Measurements from ENCODE around the gene DNAJB2. TPM values are rescaled to one million over a fixed set of nuclear protein-coding genes. Genes with fewer than 3 reads are reported as not detected.
A peak's percentile ranks its signal among the peaks of the same experiment; 100 is the strongest.

Gene DNAJB2
- total RNA-seq, 4 donors from 2014 or later: 58.6 to 76.5 (median 71.8) TPM

DNA sequence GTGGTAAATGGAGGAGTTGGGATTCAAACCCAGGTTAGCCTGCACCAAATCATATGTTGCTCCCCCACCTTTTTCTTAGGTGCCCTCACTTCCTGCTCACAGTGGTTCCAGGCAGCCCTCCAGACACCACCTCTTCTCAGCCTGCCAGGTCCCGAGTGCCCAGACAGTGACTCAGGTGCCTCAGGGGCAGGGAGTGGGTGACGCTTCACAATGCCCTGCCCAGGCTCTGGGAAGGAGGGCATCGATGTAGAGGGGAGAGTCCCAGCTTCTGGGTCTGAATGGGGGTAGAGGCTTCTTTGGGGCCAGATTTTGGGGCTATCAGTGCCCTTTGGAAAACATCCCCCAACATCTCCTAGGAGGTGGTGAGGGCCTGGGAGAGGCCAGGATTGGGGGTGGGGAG lies 5.2 kb upstream of the DNAJB2 start:
- intact Hi-C loops (cut with DNase I; ENCODE audit: low total_unique reads): loop anchor here (1.0 to 10.0 kb wide), 2 partner anchors 21 to 989 kb away; partner anchors contain the start of genes TUBA4A and TUBA4B
- H3K9me3 ChIP-seq: no peaks in the 10 kb centered on the region
- H3K4me3 ChIP-seq: no peak overlapping the region
- DNase-seq (peak in 1 of 2 donors; percentile 52), ATAC-seq (no peak)
- in situ Hi-C loops (cut with MboI; ENCODE audit: low sequenced_read_pairs in 4 of 4): loop anchor here in 1 of 4 donors (10.0 kb wide), 1 partner anchor 119 kb away; no protein-coding TSS in a partner anchor
- H3K27me3 ChIP-seq: no peaks in the 10 kb centered on the region
- peaks cover 25 to 27% of the 10 kb centered on the region in 2 donors for H3K4me1 ChIP-seq
- peak overlapping the region; percentile 71 to 93 (median 82) for H3K27ac ChIP-seq
- peak in 1 of 2 donors; percentile 54 for TF ChIP-seq POLR2A (IDR thresholded peaks at IDR 0.05)
- TF ChIP-seq, protein P1, sequence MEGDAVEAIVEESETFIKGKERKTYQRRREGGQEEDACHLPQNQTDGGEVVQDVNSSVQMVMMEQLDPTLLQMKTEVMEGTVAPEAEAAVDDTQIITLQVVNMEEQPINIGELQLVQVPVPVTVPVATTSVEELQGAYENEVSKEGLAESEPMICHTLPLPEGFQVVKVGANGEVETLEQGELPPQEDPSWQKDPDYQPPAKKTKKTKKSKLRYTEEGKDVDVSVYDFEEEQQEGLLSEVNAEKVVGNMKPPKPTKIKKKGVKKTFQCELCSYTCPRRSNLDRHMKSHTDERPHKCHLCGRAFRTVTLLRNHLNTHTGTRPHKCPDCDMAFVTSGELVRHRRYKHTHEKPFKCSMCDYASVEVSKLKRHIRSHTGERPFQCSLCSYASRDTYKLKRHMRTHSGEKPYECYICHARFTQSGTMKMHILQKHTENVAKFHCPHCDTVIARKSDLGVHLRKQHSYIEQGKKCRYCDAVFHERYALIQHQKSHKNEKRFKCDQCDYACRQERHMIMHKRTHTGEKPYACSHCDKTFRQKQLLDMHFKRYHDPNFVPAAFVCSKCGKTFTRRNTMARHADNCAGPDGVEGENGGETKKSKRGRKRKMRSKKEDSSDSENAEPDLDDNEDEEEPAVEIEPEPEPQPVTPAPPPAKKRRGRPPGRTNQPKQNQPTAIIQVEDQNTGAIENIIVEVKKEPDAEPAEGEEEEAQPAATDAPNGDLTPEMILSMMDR (IDR thresholded peaks at IDR 0.05 in 4 of 5, conservative IDR thresholded peaks at IDR 0.05 in 1 of 5): no peak
- no peaks in the 10 kb centered on the region for H3K36me3 ChIP-seq

DNA sequence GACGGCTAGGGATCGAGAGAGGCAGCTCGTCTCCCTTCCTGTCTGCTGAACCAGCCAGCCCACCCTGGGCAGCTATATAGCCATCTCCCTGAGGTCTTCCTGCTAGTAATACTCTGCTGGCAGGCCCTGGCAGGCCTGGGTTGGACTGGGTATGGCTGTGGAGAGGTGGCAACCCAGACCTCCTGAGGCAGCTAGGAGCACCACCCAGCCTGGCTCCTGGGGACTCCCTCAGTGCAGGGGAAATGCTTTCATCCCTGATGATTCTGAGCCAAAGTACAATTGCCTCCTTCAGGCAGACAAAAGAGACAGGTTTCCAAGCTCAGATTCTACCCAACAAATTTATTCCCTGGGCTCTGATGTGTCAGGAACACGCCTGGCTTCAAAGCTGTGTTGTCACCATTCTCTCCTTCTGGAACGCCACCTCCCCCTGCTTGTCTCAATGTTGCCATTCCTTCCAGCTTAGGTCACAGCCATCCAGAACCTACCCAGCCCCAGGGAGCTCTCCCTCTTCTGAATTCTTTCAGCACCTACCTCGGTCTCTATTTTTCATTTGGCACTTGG lies 4.7 kb upstream of the DNAJB2 start:
- H3K27me3 ChIP-seq: no peaks in the 10 kb centered on the region
- no peak overlapping the region for H3K4me3 ChIP-seq
- peak overlapping the region; percentile 71 to 93 (median 82) for H3K27ac ChIP-seq
- no peaks in the 10 kb centered on the region for H3K36me3 ChIP-seq
- TF ChIP-seq, protein P1 (IDR thresholded peaks at IDR 0.05 in 4 of 5, conservative IDR thresholded peaks at IDR 0.05 in 1 of 5): no peak
- no peak for TF ChIP-seq POLR2A (IDR thresholded peaks at IDR 0.05)
- intact Hi-C loops (cut with DNase I; ENCODE audit: low total_unique reads) (loop anchor here (1.0 to 10.0 kb wide), 2 partner anchors 21 to 990 kb away; partner anchors contain the start of genes TUBA4A and TUBA4B), in situ Hi-C loops (cut with MboI; ENCODE audit: low sequenced_read_pairs in 4 of 4) (loop anchor here in 1 of 4 donors (10.0 kb wide), 1 partner anchor 120 kb away; no protein-coding TSS in a partner anchor)
- peaks cover 25 to 27% of the 10 kb centered on the region in 2 donors for H3K4me1 ChIP-seq
- peak; percentile 42 to 68 for DNase-seq
- H3K9me3 ChIP-seq: no peaks in the 10 kb centered on the region
- peak; percentile 54 to 57 for ATAC-seq

DNA sequence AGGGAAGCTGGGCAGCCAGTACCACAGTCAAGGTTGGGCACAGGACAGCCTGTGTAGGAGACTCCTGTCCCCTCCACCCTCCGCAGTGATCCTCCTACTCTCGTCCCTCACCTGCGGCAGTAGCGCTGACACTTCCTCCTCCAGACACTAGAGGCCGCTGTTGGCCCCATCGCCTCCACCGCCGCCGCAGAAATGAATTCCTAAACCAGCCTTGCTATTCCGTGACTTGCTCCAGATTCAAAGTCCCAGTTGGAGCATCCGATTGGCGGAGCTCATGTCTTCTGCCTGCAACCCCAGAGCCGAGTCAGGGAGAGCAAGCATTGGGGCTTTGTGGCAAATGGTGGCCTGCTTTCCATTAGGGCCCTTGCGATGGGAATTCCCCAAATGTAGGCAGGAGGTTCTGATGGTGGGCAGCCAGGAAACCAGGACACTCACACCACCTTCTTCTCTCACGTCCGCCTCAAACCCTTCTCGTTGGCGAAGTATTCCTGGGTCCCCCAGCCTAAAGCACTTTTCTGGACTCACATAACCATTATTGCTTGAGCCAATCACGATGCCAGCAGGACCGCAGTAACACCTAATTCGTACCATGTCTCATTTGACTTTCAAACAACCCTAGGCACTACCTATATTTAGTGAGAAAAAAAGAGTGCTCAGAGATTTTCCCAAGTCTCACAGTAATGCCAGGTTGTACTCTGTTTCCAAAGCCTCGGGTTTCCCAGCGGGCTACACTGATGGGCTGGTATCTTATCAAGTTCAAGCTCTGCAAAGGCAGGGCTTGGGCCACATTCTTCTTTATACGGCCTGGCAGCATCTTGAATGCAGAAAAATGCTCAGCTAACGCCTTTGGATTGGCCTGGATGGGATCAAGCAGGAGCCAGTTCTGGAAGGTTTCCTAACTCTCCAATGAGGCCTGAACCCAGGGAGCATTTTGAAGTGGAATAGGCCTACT lies 1.2 kb upstream of the DNAJB2 start:
- peaks cover 0 to 23% of the 10 kb centered on the region in 2 donors for H3K36me3 ChIP-seq
- DNase-seq: peak; percentile 65 to 79
- H3K9me3 ChIP-seq: no peaks in the 10 kb centered on the region
- H3K4me3 ChIP-seq: peak overlapping the region; percentile 20 to 87 (median 24)
- in situ Hi-C loops (cut with MboI; ENCODE audit: low sequenced_read_pairs in 4 of 4) (loop anchor here in 2 of 4 donors (10.0 to 25.0 kb wide), 3 partner anchors 116 to 259 kb away; partner anchors contain the start of genes CHPF (in 1 of the 2), NHEJ1 (in 1 of the 2), SLC23A3 (in 1 of the 2) and TMEM198 (in 1 of the 2)), intact Hi-C loops (cut with DNase I; ENCODE audit: low total_unique reads) (loop anchor here (1.0 to 10.0 kb wide), 4 partner anchors 16 to 993 kb away; partner anchors contain the start of gene DNPEP)
- H3K27me3 ChIP-seq: no peaks in the 10 kb centered on the region
- H3K4me1 ChIP-seq: peaks cover 32 to 35% of the 10 kb centered on the region in 2 donors
- ATAC-seq: peak; percentile 35 to 50
- TF ChIP-seq, protein P1 (IDR thresholded peaks at IDR 0.05 in 4 of 5, conservative IDR thresholded peaks at IDR 0.05 in 1 of 5): peak; percentile 92 to 99 (median 98)
- no peak for TF ChIP-seq POLR2A (IDR thresholded peaks at IDR 0.05)
- peak overlapping the region; percentile 92 to 98 (median 96) for H3K27ac ChIP-seq

DNA sequence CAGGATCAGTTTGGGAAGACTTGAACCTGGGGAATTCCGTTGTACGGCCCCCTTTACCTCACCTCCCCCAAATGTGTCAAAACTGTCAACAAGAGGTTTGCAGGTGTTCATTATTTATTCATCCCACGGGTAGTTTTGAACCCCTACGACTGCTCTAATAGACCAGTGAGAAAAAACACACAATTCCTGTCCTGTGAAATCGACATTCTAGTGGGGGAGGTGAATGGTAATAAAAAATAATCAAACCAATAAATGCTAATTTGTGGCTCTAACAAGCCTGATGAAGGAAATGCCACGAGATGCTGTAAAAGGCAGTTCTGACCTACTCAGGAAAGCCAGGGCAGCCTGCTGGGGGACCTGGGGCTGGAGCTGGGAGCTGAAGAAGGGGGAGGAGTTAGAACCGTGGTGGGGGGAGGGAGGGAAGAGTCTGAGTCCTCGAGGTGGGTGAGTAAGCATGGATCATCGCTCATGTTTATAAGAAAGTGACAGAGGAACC lies 463 bp upstream of the DNAJB2 start:
- Histone ChIP-seq H3K9me3 (no peaks in the 10 kb centered on the region), H3K4me1 (peaks cover 31 to 35% of the 10 kb centered on the region in 2 donors), H3K27ac (peak overlapping the region; percentile 92 to 98 (median 96)), H3K27me3 (no peaks in the 10 kb centered on the region), H3K36me3 (peaks cover 0 to 30% of the 10 kb centered on the region in 2 donors), H3K4me3 (peak overlapping the region; percentile 36 to 87 (median 66))
- ATAC-seq (peak; percentile 60 to 64), DNase-seq (no peak)
- in situ Hi-C loops (cut with MboI; ENCODE audit: low sequenced_read_pairs in 4 of 4) (loop anchor here in 2 of 4 donors (10.0 to 25.0 kb wide), 3 partner anchors 116 to 259 kb away; partner anchors contain the start of genes CHPF (in 1 of the 2), NHEJ1 (in 1 of the 2), SLC23A3 (in 1 of the 2) and TMEM198 (in 1 of the 2)), intact Hi-C loops (cut with DNase I; ENCODE audit: low total_unique reads) (loop anchor here (1.0 to 10.0 kb wide), 7 partner anchors 25 to 994 kb away; partner anchors contain the start of genes ANKZF1, ATG9A, DNPEP and NHEJ1)
- TF ChIP-seq POLR2A (IDR thresholded peaks at IDR 0.05): no peak
- TF ChIP-seq, protein P1 (IDR thresholded peaks at IDR 0.05 in 4 of 5, conservative IDR thresholded peaks at IDR 0.05 in 1 of 5): no peak
